OCI-M2 (cell line): ENCODE results near the gene TRIP12.
"Not testable (repeated sequence)": the region's sequence is repeated elsewhere in the genome, so short reads cannot be mapped to it uniquely, and the experiment has no call there.

Experiments
- DNase-seq: peaks from one replicate; lab custom pipeline; 2025; ENCODE audit not compliant: unreplicated experiment; lab: John Stamatoyannopoulos, UW

The TRIP12 gene

DNA sequence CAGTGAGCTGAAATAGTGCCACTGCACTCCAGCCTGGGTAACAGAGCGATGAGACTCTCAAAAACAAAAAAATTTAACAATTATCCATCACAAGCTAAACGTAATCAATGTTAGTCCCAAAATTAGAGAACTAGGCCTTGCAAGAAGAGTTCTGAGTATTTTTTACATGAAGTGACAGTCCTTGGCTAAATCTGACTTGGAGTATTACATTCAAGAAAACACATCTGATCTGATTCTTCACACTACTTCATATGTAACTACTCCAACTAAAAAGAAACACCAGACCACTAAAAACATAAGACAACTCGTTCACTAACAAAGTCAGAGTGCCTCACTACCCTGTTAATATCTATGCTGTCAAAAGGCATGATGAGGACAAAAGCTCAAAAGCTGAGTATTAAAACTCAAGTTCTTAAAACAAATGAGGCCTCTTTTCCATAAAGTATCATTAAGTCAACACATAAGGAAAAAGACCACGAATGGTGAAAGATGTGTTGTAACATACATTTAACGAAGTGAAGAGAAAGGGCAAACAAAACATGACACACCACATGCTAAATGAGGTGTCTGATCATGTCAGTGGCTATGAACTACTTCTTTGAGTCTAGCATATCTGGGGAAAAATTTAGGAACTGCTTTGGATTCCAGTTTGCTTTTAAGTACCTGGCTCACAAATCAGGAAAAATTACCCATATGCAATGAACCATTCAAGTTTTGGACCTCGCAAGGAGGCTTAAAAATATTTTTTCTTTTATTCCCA is 42.4 kb downstream of the TRIP12 start:
- no peak for DNase-seq

DNA sequence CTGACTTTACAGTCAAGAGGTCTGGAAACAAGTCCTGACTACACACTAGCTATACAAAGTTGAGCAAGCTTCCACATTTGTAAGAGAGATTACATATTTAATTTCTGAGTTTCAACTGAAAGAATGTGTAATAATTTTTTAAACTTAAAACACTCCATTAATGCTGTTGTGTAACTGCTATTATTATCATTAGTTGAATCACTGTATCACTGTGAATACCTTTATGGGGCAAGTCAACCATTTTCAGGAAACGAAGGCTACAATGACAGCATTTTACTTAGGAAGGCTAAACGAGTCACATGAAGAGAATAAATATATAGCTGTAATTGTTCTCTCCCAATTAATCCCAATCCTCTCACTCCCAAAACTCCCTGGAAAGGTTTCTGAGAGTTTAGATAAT is 46.3 kb downstream of the TRIP12 start:
- DNase-seq: no peak

DNA sequence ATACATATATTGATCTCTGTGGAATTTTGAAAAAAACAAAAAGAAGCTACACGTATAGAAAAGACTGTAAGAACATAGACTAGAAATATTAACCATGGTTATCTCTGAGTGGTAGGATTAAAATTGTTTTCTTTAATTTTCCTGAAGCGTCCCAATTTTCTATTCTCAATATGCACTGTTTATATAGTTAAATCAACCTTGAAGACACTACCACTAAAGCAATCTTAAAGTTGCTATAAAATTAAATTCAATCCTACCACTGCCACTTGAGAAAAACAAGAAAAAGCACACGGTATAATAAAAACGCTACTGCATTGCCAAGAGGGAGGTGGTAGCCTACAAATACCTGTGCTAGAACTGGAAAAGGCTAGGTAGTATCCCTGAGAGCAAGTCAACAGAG is 47.2 kb downstream of the TRIP12 start:
- no peak for DNase-seq

DNA sequence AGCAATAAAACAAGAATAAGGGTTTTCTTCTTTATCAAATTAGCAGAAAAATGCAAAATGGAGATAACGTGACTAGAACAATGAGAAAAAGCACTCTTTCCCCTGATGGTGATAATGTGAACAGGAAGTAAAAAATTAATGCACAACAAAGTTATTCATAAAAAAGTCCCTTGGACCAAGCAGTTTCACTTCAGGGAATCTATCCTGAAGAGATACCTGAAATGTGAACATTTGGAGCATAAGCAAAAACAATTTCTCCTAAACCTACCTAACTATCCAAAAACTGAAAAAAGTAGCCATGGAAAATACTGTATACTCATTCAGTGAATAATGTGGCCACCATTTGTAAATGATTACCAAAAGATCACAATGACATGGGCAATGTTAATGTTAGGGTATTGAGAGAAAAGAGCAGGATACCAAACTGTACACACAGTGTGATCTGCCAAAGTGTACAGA is 48.7 kb downstream of the TRIP12 start:
- DNase-seq: no peak

DNA sequence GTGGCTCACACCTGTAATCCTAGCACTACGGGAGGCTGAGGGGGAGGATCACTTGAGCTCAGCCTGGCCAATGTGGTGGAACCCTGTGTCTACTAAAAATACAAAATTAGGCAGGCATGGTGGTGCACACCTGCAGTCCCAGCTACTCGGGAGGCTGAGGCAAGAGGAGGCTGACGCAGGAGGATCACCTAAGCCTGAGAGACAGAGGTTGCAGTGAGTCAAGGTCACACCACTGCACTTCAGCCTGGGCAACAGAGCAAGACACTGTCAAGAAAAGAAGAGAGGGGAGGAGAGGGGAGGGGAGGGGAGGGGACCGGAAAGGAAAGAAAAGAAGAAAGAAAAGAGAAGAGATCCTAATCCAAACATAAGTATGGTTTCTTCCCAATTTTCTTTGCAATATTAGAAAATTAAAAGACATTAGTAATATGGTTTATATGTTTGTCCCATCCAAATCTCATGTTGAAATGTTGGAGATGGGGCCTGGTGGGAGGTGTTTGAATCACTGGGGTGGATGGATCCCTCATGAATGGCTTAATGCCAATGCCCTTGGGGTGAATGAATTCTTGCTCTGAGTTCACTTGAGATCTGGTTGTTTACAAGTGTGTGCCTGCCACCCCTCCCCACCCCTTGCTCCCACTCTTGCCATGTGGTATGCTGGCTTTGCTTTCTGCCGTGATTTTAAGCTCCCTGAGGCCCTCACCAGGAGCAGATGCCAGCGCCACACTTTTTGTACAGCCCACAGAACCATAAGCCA is 50.7 kb downstream of the TRIP12 start:
- no peak for DNase-seq

DNA sequence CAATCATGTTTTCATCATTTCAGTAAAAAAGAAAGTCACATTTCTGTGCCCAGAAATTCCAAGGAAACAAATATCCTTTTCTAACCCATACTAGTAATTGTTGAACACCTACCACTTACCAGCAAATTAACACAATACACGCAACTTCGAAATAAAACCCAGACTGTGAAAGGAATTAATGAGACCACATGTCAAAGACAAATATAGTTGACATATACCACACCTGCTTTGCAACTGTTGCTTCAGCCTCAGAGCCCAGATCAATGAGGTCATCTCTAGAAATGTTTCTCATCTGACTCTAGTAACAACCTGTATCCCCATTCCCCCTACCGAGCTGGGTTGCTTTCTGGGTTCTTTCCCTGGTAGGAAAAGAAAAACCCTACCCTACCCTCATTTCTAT is 52.6 kb downstream of the TRIP12 start:
- no peak for DNase-seq

DNA sequence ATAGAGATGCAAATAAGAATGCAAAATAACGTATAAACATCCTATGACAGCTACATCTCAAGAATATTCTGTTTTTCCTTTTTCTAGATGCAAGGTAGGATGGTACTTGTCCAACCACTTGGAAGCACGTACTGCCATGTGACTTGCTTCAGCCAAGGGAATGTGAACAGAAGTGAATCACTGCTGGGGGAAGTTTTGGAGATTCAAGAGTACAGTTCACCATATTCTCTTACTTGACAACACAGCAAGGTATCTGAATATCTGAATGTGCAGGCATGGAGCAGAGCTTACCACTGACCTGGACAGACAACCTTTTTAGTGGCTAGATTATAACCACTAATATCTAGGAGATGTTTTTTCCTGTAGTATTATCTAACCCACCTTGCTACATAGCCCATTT is 53.0 kb downstream of the TRIP12 start:
- no peak for DNase-seq

DNA sequence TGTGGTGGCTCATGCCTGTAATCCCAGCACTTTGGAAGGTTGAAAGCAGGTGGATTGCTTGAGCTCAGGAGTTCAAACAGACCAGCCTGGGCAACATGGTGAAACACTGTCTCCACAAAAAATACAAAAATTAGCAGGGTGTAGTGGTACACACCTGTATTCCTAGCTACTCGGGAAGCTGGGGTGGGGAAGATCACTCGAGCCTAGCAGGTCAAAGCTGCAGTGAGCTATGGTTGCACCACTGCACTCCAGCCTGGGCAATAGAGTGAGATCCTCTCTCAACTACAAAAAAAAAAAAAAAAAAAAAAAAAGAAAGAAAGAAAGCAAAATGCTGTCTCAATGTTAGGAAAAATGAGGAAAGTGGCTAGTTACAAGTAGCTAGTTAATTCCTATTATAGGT is 56.8 kb downstream of the TRIP12 start:
- no peak for DNase-seq

DNA sequence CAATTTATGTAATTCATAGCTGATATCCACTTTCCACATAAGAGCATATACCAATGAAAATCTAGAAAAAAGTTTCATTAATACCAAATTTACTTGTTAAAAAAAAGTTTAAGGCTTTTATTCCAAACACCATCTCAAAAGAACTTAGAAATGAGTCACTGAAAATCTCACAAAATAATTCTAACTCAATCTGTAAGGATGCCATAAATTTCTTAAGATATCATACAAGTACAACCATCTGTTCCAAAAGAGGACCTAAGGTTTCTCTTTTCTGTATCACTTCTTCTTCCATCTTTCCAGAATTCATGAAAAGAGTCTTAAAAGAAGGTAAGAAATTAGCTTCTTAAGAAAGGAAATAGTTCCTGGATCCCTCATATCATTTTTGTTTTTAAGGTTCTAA is 60.4 kb downstream of the TRIP12 start:
- DNase-seq: no peak

DNA sequence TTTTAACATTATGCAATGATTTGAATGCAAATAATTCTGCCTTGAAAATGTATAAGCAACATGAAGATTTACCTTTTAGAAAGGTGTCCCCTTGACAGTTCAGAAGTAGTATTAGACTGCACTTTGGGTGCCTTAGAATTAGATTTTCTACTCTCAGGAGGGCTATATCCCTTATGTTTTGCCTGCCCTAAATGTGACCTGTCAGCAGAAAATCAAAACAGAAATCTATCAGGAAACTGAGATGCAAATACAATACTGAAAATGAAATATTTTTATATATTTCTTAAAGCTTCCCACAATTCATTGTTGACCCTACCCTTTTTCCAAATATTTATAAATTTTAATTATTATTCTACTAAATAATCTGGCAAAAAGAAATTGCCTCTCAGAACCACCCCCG is 61.5 kb downstream of the TRIP12 start:
- no peak for DNase-seq

DNA sequence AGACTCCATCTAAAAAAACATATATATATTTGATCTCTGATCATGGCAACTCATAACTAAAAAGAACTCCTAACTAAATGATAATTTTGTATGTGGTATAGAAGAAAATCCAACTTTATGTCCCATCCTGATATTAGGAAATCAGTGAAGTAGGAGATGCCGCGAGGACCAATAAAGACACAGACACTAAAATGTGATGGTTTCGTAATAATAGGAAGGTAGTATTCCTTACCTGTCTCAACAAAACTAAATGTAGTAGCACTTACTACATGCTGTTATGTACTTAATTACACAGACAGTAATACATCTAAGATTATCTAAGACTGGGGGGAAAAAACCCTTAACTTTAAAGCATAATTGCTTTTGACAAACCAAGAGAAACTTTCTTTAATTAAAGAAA is 63.5 kb downstream of the TRIP12 start:
- DNase-seq: no peak

DNA sequence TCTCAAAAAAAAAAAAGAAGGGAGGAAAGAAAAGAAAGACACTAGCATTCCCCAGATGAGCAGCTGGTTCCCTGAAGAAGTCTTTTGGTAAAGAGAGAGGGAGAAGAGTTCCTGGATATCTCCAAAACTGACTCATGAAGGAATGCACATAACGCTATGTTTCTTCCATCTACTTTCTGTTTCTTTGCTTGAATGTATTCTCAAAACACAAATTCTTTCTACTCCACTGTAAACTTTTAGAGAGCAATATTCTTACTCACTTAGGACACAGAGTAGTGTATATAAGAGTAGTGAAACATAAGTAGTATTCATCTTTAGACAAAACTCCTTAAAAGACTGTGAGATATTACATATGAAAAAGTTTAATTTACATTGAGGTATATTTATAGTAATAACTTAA is 64.2 kb downstream of the TRIP12 start:
- no peak for DNase-seq

DNA sequence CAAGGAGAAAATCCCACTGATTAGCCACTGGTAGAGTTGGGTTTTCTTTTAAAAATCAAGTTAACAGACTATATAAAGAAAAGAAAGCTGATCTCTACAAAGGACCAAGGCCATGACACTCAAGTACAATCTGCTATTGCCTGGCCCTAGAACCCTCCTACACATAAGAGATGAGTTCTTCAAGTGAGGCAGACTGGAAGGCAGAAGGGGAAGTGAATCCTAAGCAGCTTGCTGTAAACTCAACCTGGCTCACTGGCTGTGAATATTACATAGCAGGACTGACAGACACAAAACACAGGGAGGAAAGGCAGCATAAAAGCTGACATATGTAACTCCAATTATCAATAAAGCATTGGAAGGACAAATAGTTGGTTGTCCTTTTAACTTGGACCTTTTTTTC is 65.4 kb downstream of the TRIP12 start:
- no peak for DNase-seq

DNA sequence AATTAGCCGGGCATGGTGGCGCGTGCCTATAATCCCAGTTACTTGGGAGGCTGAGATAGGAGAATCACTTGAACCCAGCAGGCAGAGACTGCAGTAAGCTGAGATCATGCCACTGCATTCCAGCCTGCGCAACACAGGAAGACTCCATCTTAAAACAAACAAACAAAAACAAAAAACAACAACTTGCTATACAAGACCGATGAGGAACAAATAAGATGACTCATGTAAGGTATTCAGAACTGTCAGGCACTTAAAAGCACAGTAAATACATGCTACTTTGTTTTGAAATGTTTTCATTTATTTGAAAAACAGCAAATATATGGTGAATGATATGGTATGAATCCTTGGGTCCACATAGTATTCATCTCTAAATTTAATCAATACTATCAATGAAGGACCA is 66.7 kb downstream of the TRIP12 start:
- DNase-seq: no peak

DNA sequence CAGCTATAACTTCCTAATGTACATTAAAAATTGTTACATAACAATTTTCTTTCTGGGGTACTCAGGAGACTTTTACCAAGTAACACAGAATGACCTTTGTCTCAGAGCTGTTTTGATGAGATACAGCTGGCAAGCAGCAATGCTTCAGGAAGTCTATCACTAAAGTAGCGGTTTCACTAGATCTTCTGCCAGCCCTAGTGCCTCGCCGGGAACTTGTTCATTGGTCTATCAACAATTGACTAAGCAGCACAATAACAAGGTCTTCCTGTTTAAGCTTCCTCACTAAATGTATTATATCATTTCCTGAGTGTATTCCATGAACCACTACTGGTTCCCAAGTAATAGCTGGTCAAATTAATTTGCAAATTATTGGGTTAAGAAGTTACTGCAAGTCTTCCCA is 69.2 kb downstream of the TRIP12 start:
- DNase-seq: no peak

DNA sequence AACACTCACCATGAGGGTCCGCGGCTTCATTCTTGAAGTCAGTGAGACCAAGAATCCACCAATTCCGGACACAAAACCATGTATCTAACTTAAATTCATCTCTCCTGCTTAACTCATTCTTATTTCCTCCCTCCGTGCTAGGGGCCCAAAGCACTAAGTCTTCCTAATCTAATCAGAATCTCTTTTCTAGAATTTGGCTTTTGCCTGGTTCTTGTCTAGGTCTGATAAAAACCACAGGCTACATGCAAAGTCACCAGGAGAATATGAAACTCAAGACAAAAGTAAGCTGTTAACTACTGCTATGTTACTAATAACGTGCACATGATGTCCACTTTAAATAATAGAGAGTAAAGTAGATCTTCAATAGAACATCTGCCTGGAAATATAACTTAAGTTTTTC is 69.9 kb downstream of the TRIP12 start:
- no peak for DNase-seq

DNA sequence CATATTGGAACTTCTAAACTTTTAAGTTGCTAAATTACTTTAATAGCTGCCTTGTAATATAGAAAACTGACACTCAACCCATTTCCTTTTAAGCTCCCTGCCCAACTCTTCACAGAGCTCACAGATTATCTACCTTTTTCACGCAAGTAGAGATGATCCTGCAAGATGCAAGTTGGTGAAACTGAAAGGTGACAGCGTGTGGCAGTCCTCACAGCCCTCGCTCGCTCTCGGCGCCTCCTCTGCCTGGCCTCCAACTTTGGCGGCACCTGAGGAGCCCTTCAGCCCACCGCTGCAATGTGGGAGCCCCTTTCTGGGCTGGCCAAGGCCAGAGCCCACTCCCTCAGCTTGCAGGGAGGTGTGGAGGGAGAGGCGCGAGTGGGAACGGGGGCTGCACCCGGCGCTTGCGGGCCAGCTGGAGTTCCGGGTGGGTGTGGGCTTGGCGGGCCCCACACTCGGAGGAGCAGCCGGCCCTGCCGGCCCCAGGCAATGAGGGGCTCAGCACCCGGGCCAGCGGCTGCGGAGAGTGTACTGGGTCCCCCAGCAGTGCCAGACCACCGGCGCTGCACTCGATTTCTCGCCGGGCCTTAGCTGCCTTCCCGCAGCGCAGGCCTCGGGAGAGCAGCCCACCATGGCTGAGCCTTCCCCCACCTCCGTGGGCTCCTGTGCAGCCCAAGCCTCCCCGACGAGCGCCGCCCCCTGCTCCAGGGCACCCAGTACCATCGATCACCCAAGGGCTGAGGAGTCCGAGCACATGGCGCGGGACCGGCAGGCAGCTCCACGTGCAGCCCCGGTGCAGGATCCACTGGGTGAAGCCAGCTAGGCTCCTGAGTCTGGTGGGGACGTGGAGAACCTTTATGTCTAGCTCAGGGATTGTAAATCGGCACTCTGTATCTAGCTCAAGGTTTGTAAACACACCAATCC is 71.2 kb downstream of the TRIP12 start:
- not testable (repeated sequence) for DNase-seq

DNA sequence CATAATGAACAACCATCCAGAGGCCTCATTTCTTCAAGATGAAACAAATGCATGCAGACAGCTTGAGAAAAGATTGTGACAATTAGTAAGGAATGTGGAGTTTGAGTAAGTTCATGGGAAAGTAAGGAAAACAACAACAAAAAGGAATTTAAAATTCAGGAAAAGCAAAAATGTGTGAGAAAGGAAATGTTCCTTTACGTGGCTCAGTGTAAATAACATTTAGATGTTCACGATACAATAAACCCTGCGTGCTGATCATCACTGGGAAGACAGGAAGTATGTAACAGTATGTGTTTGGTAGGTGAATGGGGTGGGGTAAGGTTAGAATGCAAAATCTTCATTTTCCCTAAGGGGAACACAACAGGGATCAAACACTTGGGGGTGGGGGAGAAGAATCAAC is 72.7 kb downstream of the TRIP12 start:
- no peak for DNase-seq

DNA sequence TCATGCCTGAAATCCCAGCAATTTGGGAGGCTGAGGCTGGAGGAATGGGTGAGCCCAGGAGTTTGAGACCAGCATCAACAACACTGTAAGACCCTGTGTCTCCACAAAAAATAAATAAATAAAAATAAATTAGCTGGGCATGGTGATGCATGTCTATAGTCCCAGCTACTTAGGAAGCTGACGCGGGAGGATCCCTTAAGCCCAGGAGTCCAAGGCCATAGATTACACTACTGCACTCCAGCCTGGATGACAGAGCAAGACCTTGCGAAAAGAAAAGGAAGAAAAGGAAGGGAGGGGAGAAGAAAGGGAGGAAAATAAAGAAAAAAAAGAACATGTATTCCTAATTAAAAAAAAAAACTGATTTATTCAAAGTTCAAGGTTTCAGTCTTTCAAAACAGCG is 78.2 kb downstream of the TRIP12 start:
- no peak for DNase-seq

DNA sequence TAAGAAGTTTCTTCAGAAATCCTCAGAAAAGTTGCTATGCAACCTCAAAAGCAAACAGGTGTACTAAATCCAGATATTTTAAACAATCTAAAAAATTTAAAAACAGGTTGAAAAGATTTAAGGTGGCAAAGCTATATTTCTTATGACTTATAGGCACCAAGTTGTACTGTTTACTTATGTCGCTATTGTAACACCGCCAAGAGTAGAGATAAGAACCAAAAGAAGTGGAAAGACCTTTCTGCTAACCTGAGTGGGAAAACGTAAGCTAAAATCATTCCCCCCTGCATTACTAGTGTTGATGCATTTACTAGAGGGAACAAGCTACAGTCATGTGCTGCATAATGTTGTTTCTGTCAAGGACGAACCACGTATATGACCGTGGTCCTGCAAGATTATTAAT is 83.1 kb downstream of the TRIP12 start:
- no peak for DNase-seq

DNA sequence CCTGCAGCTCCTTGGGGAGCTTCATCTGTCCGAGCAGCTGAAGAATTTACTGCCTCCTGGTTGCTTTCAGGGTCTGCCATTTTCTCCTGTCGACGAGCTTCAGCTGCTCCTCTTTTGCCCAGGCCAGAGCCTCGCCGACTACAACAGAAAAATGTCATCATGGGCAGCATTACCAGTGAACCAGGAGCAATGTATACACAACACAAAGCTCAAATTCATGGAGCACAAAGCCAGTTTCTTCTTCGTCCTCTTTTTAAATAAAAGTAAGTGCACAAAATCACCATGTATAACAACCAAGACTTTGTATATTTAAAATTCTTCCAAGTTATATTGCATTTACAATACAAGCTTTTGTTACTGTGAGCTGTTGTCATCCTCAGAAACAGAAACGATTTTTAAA is 85.0 kb downstream of the TRIP12 start:
- no peak for DNase-seq
